Hepatocyte (in vitro differentiated cells): ENCODE results near the gene IRAK1. TPM values are rescaled to one million over a fixed set of nuclear protein-coding genes. Genes with fewer than 3 reads are reported as not detected.

Experiments
- DNase-seq: peaks from one replicate; pipeline ENCODE4 v3.0.0-alpha.2; 2016; ENCODE audit warnings: low spot score
- H2AFZ ChIP-seq: fragments of 200-600 bp; sonication (generic); 2 replicates; pipeline ENCODE4 v1.6.0; 2016; ENCODE audit warnings: antibody characterized with exemption, mild to moderate bottlenecking
- H3K27ac ChIP-seq: fragments of 200-600 bp; sonication (generic); 2 replicates; pipeline ENCODE4 v1.5.1; 2016; ENCODE audit warnings: mild to moderate bottlenecking
- H3K27me3 ChIP-seq: fragments of 200-600 bp; sonication (generic); 2 replicates; pipeline ENCODE4 v1.6.1; 2016
- H3K36me3 ChIP-seq: fragments of 200-600 bp; sonication (generic); replicated peaks from 2 replicates; pipeline ENCODE4 v1.5.1; 2016; ENCODE audit warnings: low read depth; ENCODE audit not compliant: insufficient read depth
- H3K4me1 ChIP-seq: fragments of 200-600 bp; sonication (generic); 2 replicates; pipeline ENCODE4 v1.5.1; 2016; ENCODE audit warnings: mild to moderate bottlenecking, moderate library complexity; ENCODE audit not compliant: insufficient read depth
- H3K4me2 ChIP-seq: fragments of 200-600 bp; sonication (generic); 2 replicates; pipeline ENCODE4 v1.6.0; 2016
- H3K4me3 ChIP-seq: fragments of 200-600 bp; sonication (generic); 2 replicates; pipeline ENCODE4 v1.5.1; 2016; ENCODE audit warnings: mild to moderate bottlenecking
- H3K79me2 ChIP-seq: fragments of 200-600 bp; sonication (generic); 2 replicates; pipeline ENCODE4 v1.6.0; 2017; ENCODE audit warnings: mild to moderate bottlenecking
- H3K9me2 ChIP-seq: fragments of 200-600 bp; sonication (generic); replicated peaks from 2 replicates; pipeline ENCODE4 v1.6.0; 2017; ENCODE audit warnings: mild to moderate bottlenecking; ENCODE audit not compliant: insufficient read depth
- H3K9me3 ChIP-seq: fragments of 200-600 bp; sonication (generic); 2 replicates; pipeline ENCODE4 v1.5.1; 2016; ENCODE audit warnings: low read depth, mild to moderate bottlenecking
- H4K20me1 ChIP-seq: fragments of 200-600 bp; sonication (generic); 2 replicates; pipeline ENCODE4 v1.6.0; 2016; ENCODE audit warnings: mild to moderate bottlenecking; ENCODE audit not compliant: insufficient read depth, poor library complexity, severe bottlenecking
- EZH2 ChIP-seq: fragments of 200-600 bp; sonication (generic); IDR thresholded peaks from 2 replicates; pipeline ENCODE4 v1.6.1; 2016; ENCODE audit warnings: antibody characterized with exemption, mild to moderate bottlenecking, borderline replicate concordance
- EZH2phosphoT487 ChIP-seq: fragments of 200-600 bp; sonication (generic); IDR thresholded peaks from one replicate; pipeline ENCODE4 v1.6.1; 2018; ENCODE audit warnings: antibody characterized with exemption, mild to moderate bottlenecking, low read depth, moderate library complexity; ENCODE audit not compliant: unreplicated experiment, severe bottlenecking
- WGBS: methylation state at CpG from one replicate; pipeline ENCODE4 v1.1.6; 2016; ENCODE audit warnings: low lambda C conversion rate; ENCODE audit errors: missing lambda C conversion rate; 5-methylcytosine and 5-hydroxymethylcytosine counted together
- polyA plus RNA-seq: library from polyadenylated mRNA; unstranded; fragments of >200 nt; fragmentation: Nextera tagmentation; extraction: Ambion mirVana; gene quantifications from 2 replicates; pipeline ENCODE4 v1.2.1, GENCODE V29; 2016
- total RNA-seq: library from RNA; depleted of rRNA; stranded (reverse); fragments of >200 nt; gene quantifications from 2 replicates; pipeline ENCODE4 v1.2.3, GENCODE V29; 2014
- TF ChIP-seq, protein P1 (sequence below): fragments of 200-600 bp; sonication (generic); IDR thresholded peaks from 2 replicates; pipeline ENCODE4 v1.5.1; 2016; ENCODE audit warnings: antibody characterized with exemption, mild to moderate bottlenecking; ENCODE audit not compliant: poor library complexity

IRAK1 gene
- total and polyA plus RNA-seq, 2 experiments from 2014 or later = 44.1 to 99.4 TPM

DNA sequence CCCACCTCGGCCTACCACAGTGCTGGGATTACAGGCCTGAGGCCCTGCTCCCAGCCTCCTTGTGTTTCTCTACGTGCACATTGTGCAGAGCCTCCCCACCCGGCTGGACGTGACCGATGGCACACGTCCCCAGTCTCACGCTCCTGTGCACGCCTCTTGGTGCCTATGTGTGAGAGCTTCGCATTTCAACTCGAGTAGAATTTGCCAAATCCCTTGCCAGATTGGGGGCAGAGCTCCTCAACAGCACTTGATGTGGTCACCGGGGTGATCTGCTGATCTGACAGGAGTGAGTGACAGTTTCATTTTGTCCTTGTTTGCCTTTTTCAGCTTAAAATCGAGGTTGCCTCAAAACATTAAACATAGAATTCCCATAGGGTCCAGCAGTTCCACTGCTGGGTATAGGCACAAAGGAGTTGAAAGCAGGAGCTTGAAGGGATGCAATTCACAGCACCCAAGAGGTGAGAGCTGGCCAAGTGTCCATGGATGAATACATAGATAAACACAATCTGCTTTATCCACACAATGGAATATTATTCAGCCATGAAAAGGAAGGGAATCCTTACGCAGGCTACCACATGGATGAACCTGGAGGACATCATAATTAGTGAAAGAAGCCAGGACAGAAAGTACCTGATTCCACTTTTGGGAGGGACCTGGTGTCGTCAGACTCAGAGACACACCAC lies 29.6 kb downstream of the IRAK1 start:
- H3K9me3 ChIP-seq = no peaks in the 10 kb centered on the region

DNA sequence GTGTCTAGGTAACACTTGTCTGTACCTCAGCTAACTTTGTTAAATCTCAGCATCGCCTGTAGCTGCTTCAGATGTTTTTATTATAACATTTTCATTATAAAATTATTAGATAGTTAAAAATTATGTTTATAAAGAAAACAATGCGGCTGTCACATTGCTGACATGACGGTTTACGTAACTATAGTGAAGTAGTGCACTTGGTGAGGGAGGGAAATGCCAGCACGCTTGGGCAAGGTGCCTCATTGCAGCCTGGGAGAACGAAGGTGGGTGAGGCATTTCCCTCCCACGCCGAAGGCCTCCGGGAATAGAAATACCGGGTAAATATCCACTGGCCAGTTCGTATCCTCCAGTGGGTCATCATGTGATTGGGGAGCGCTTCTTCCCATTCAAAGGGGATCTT lies 31.2 kb downstream of the IRAK1 start:
- Histone ChIP-seq H3K4me3 (no peak overlapping the region), H3K27me3 (no peaks in the 10 kb centered on the region), H3K4me1 (no peaks in the 10 kb centered on the region), H3K79me2 (no peaks in the 10 kb centered on the region), H2AFZ (no peak overlapping the region), H3K36me3 (no peaks in the 10 kb centered on the region), H3K9me2 (no peaks in the 10 kb centered on the region), H3K9me3 (no peaks in the 10 kb centered on the region), H4K20me1 (no peaks in the 10 kb centered on the region), H3K4me2 (no peak overlapping the region), H3K27ac (no peak overlapping the region)
- WGBS = 89% methylated on average over 12 of the region's 12 CpGs
- TF ChIP-seq EZH2 (no peak), EZH2phosphoT487 (no peak)
- TF ChIP-seq, protein P1, sequence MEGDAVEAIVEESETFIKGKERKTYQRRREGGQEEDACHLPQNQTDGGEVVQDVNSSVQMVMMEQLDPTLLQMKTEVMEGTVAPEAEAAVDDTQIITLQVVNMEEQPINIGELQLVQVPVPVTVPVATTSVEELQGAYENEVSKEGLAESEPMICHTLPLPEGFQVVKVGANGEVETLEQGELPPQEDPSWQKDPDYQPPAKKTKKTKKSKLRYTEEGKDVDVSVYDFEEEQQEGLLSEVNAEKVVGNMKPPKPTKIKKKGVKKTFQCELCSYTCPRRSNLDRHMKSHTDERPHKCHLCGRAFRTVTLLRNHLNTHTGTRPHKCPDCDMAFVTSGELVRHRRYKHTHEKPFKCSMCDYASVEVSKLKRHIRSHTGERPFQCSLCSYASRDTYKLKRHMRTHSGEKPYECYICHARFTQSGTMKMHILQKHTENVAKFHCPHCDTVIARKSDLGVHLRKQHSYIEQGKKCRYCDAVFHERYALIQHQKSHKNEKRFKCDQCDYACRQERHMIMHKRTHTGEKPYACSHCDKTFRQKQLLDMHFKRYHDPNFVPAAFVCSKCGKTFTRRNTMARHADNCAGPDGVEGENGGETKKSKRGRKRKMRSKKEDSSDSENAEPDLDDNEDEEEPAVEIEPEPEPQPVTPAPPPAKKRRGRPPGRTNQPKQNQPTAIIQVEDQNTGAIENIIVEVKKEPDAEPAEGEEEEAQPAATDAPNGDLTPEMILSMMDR = no peak
- DNase-seq = no peak

More for the DNA sequence above, 29.6 kb downstream of the IRAK1 start:
- Histone ChIP-seq H3K79me2 (no peaks in the 10 kb centered on the region), H3K9me2 (no peaks in the 10 kb centered on the region), H3K4me1 (no peaks in the 10 kb centered on the region), H3K36me3 (no peaks in the 10 kb centered on the region), H3K4me2 (no peak overlapping the region), H3K27me3 (no peaks in the 10 kb centered on the region), H4K20me1 (no peaks in the 10 kb centered on the region), H3K27ac (no peak overlapping the region), H3K4me3 (no peak overlapping the region), H2AFZ (no peak overlapping the region)
- DNase-seq = no peak
- WGBS = 89% methylated on average over 14 of the region's 14 CpGs
- no peak for TF ChIP-seq EZH2
- no peak for TF ChIP-seq EZH2phosphoT487
- TF ChIP-seq, protein P1 = no peak

DNA sequence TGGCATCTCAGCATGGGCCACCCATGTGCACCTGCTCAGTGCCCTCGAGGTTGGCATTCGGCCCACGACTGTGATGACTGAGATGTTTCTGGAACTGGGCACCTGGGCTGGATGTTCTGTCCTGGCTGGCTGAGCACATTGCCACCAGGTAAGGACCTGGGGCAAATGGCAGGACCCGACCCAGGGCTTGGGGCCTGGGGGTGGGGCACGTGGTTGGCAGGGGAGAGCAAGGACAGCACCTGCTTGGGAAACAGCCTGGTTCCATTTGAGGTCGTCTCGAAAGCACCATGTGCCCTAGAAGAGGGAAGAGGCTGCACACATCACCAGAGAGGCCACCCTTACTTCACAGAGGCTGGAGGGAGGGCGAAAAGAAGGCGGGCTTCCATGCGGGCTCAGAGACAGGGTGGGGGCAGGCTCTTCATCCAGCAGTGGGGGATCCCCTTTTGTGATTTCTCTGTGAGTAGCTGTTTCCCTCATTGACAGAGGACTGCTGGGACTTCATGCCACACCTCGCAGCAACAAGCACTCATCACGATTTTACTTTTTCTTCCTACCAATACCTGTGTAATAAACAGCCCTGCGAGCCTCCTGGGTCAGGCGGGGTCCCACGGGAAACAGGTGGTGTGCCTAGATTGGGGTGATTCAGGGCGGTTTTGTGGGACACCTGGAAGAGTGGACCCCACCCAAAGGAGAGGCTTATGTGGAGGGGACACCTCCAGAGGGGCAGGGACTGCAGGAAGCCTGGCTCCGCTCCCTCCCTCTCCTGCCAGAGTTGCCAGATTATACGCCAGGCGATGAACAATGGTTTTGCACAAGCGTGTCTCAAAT lies 35.1 kb downstream of the IRAK1 start:
- no peak for DNase-seq
- Histone ChIP-seq H3K4me1 (no peaks in the 10 kb centered on the region), H3K9me3 (no peaks in the 10 kb centered on the region), H3K36me3 (no peaks in the 10 kb centered on the region), H3K4me2 (no peak overlapping the region), H3K27ac (no peak overlapping the region), H3K27me3 (no peaks in the 10 kb centered on the region), H2AFZ (no peak overlapping the region), H3K79me2 (no peaks in the 10 kb centered on the region), H3K9me2 (no peaks in the 10 kb centered on the region), H3K4me3 (no peak overlapping the region), H4K20me1 (no peaks in the 10 kb centered on the region)
- TF ChIP-seq EZH2 (no peak), EZH2phosphoT487 (no peak)
- TF ChIP-seq, protein P1 = no peak
- 81% methylated on average over 20 of the region's 20 CpGs for WGBS
